Astrocyte of the hippocampus (primary cell): Measurements from ENCODE around the gene ARHGEF12.
"Not testable (repeated sequence)": the region's sequence is repeated elsewhere in the genome, so short reads cannot be mapped to it uniquely, and the experiment has no call there.

Experiments
- DNase-seq: peaks from one replicate; pipeline ENCODE4 v3.0.0; 2011; ENCODE audit warnings: low read depth, low spot score

Gene ARHGEF12

DNA sequence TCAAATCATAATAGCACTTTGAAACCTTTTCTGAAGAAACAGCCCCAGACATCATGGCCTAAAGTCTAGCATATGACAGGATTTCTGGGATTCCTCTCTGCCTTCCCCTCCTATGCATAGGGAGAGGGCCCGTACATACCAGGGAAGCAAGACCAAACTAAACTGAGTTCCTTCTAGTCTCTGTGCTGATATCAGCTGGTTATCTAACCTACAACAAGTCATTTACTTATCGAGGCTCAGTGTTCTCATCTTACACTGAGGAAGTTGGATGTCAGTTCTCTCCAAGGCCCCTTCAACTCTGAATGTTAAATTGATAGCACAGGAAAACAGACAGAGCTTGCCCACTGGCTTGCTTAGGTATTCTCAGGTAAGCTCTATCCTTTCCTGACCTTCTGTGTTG, 158.4 kb downstream of the ARHGEF12 start:
- DNase-seq: no peak

DNA sequence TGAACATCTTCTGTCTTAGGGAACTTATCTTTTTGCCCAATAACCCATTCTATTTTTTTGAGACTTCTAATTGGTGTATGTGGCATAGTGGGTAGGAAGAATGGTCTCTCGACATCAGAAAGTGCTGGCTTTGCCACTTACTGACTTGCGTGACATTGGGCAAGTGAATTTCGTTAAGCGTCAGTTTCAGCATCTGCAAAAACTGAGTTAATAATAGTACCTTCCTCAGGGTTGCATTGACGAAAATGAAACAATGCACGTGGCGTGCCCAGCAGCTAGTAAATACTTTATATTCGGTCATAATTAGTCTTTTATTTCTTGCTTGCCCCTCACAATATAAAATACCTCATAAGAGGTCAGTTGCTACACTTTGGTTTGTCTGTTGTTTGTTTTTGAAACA, 162.9 kb downstream of the ARHGEF12 start:
- DNase-seq: no peak

- no peak for DNase-seq
These were observed 163.6 kb downstream of the ARHGEF12 start for GRCh38 chr11:120499859-120500258.

DNA sequence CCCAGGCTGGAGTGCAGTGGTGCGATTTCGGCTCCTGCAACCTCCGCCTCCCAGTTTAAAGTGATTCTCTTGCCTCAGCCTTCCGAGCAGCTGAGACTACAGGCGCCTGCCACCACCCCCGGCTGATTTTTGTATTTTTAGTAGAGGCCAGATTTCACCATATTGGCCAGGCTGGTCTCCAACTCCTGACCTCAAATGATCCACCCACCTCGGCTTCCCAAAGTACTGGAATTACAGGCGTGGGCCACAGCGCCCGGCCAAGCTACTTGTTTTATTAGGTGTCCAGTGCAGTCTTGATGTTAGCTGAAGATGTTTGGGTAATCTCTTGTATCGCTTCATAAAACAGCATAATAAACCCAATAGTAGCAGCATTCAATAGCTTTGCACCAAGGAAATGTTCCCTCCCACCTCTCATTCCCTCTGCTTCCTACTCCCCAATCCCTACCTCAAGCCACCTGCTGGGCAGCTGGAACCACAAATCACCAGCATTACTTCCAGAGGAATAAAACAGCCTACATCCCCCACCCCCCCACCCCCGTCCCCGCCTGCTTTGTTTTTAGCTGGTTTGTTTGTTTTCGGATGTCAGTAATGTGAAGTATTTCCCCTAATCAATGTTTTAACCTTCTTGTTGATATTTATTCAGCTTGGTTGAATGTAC, 164.3 kb downstream of the ARHGEF12 start:
- no peak for DNase-seq

DNA sequence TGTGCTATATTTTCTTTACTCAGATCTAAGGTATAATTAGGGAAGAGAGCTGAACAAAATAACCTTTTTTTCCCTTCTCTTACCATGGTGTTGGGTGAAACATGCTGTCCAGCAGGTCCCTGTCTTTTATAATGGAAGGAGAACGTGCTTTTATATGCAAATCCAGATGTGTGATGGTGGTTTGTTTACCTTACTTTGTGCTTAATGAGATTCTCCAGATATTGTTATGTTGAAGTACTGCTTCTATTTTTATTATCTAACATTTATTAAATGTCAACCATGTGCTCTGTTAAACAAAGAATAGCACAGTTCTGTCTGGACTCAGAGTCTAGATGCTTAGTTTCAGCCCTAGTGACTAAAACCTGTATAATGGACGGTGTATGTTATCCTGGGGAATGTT, 165.2 kb downstream of the ARHGEF12 start:
- no peak for DNase-seq

- DNase-seq: no peak
These were observed 166.0 kb downstream of the ARHGEF12 start for GRCh38 chr11:120501976-120502755.

- DNase-seq: not testable (repeated sequence)
These were observed 167.3 kb downstream of the ARHGEF12 start for GRCh38 chr11:120503529-120503928.

- no peak for DNase-seq
These were observed 169.7 kb downstream of the ARHGEF12 start for GRCh38 chr11:120505801-120506425.

- no peak for DNase-seq
These were observed 173.3 kb downstream of the ARHGEF12 start for GRCh38 chr11:120509346-120510053.

DNA sequence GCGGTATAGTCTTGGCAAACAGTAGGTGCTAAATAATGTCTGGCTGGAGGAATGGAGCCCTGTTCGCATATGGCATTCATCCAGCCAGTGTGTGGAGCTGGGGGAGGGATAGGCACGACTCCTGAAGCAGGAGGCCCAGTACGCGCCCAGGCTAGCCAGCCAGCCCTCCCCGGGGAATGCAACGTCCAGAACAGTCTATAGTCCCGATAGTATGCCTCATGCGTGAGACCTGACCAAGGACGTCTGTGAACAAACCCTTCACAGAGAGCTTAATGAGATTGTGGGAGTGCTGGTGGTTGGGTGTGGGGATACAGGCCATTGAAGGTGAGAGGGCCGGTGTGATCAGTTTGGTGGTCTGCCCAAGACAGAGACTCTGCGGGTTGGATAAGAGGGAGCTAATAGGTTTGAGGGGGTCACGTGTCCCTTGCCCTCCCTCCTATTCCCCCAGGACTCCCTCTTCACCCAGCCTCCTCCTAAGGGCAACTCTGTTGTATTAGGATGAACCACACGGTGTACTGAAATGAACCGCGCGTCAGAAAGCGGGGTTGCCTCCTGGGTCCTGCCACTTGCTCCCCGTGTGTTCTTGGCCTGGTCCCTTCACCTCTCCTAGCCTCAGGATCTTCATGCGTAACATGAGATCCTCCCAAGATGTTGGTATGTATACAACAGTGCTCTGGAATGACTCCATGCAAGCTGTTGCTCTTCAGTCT, 174.3 kb downstream of the ARHGEF12 start:
- no peak for DNase-seq

DNA sequence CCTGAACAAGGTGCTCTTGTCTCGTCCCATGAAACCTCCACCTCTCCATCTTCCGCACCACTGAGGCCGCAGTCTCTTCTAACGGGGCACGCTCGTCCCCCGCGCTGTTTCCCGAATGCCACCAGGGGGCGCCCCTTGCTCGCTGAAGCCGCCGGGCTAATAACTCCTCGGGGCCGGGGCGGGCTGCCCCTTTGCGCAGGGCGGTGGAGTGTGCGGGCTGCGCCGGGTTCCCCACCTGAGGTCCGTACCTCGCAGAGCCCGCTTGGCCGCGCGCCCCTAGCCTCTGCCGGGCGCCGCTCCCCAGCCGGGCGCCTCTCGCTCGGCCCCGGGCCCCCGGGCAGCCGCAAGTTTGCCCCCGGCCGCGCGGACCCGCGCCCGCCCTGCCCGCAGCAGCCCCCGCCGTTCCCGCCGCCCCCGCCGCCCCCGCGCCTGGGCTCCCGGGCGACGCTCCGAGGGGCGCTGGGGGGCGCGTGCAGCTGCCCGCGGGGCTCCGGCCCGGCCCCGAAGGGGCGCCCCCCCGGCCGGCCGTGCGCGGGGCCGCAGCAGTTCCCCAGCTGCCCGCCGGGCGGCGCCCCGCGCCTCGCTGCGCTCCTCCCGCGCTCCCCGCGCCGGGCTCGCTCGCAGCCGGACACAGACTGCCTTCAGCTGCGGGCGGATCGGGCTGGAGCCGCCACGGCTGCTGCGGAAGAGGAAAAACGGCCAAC, 175.1 kb downstream of the ARHGEF12 start, which contains the start of gene GRIK4:
GRIK4 (plus strand) TSS at position 633 of the 704 bp plus-strand sequence. CDS start 148,571 bp downstream, outside the sequence.
- DNase-seq: peak; percentile 91

DNA sequence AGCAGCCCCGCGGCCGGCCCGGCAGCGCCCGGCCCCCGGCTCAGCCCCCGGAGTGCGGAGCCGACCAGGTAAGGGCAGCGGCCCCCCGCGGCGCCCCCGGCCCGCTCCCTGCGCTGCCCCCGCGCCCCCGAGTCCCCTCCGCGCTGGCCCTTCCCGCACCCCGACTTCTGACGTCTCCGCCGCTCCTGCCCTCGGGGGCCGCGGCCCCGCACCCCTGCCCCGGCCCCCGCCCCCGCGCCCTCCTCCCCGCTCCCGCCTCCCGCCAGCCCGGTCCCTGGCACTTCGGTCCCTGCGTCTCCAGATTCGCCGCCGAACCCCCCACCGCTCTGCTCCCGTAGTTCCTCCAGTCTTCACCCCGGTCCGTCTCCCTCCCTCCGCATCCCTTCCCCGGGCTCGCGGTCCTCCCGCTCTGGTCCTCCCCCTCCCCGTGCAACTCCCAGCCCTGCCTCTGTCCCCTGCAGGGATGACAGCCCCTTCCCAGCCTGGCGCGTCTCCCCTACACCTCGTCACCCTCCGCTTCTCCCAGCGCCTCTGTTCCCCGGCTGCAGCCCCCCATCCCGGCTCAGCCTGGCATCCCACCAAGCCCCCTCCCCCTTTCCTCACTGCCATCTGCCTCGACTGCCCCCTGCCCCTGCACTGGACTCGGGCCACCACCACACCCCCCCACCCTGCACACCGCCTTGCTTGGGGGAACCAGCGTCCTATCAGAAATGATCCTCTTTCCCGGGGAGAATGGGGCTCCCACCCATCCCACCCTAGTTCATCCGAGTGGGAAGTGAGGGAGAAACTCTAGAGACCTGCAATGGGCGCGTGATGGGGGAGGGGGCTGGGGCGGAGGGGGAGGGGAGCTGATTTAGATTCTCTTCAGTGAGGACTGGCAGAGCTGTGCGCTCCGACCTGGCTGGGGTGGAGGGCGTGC, 175.9 kb downstream of the ARHGEF12 start:
- DNase-seq: no peak

GRCh38 chr11:120512739-120513435, 176.7 kb downstream of the ARHGEF12 start:
- DNase-seq: no peak

DNA sequence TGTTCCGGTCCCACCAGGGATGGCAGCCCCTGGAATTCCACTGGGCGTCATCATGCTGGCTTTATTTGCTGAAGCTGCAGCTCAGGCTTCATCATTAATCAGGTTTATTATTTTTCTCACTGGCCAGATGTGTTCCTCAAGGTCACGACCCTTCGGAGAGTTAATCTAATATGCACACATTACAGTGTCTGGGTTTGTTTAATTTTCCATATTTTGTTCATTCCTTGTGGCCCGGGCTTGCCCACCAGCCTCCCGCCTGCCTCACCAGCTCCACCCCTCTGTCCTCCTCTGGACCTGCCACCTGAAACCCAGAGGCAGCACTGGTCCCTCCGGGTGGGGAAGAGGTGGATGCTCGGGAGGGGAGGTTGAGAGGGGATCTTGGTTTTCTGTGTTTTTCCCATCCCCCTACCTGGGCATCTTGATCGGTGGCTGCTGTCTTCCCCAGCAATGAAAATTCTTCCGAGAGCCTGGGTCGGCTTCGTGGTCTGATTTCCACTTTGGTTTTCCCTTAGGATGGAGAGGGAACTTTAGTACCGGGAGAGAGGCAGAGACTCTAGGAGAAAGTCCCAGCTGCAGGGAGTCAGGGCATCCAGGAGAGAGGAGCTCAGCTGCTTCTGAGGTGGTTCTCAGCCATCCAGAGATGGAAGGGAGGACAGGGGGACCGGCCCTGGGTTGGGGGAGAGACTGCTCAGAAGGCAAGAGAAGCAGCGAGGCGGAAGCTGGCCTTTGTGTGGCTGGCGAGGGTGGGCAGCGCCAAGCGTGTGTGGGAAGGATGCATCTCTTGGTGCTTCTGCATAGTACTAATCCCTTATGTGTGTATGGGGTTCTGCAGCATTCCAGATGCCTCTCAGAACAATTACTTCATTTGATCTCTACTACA, 177.5 kb downstream of the ARHGEF12 start:
- no peak for DNase-seq

DNA sequence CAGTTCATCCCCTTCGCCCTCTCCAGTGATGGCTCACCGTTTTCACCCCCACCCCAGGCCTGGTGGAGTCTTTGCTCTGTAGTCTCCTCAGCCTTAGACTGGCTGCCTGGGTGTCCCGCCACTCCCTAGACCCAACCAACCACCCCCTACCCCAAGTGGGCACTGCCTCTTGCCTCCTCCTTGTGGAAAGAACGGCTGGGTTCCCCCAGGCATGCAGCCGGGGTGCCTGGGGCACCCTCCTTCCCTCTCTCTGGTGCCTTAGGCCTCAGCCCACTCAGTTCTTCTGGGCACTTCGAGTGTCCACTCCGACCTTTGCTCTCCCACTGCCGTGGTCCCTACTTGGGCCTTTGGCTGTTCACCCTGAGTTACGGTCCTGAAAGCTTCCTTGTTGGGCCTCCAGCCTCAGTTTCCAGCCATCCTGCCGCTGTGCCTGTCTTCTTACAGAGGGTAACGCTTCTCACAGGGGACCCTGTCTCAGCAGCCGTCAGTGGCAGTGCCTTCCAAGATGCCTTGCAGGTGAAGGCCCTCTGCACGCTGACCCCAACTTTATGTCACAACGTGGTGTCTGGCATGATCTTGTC, 178.4 kb downstream of the ARHGEF12 start:
- DNase-seq: no peak

- DNase-seq: no peak
These were observed 179.0 kb downstream of the ARHGEF12 start for GRCh38 chr11:120515186-120515723.
